Amniotic epithelial cell (primary cell): Measurements from ENCODE around the gene TMCO6.
A peak's percentile ranks its signal among the peaks of the same experiment; 100 is the strongest.
"Not testable (repeated sequence)": the region's sequence is repeated elsewhere in the genome, so short reads cannot be mapped to it uniquely, and the experiment has no call there.

ENCODE experiments used
- DNase-seq: peaks from one replicate; pipeline ENCODE4 v3.0.0-alpha.2; 2010; ENCODE audit warnings: low read depth

TMCO6 gene

GRCh38 chr5:140630292-140631035 lies 8.8 kb upstream of the TMCO6 start:
- peak; percentile 47 for DNase-seq

GRCh38 chr5:140631036-140631417 lies 8.2 kb upstream of the TMCO6 start:
- DNase-seq: no peak

GRCh38 chr5:140631831-140632365 lies 7.4 kb upstream of the TMCO6 start:
- DNase-seq: no peak

- peak; percentile 48 for DNase-seq
Observed at GRCh38 chr5:140632366-140633020, 6.8 kb upstream of the TMCO6 start.

- DNase-seq: peak; percentile 53
Observed at GRCh38 chr5:140633021-140633471, 6.2 kb upstream of the TMCO6 start, which contains the start of gene CD14. Gene CD14, minus strand, starts transcription at chr5:140633175. Its CDS starts 104 bp downstream, at chr5:140633071.

- no peak for DNase-seq
Observed at GRCh38 chr5:140633501-140633900, 5.8 kb upstream of the TMCO6 start.

- no peak for DNase-seq
Observed at GRCh38 chr5:140634103-140634502, 5.1 kb upstream of the TMCO6 start.

- no peak for DNase-seq
Observed at GRCh38 chr5:140635291-140636257, 3.7 kb upstream of the TMCO6 start.

- DNase-seq: no peak
Observed at GRCh38 chr5:140637371-140638100, 1.7 kb upstream of the TMCO6 start.

- not testable (repeated sequence) for DNase-seq
Observed at GRCh38 chr5:140638898-140639147, 428 bp upstream of the TMCO6 start.

GRCh38 chr5:140641716-140642115 lies 2.5 kb downstream of the TMCO6 start:
- DNase-seq: no peak

- peak; percentile 93 for DNase-seq
Observed at GRCh38 chr5:140642718-140643117, 3.5 kb downstream of the TMCO6 start.

GRCh38 chr5:140647042-140647419 lies 7.8 kb downstream of the TMCO6 start:
- DNase-seq: no peak

- DNase-seq: no peak
Observed at GRCh38 chr5:140658870-140659269, 19.6 kb downstream of the TMCO6 start.

- DNase-seq: not testable (repeated sequence)
Observed at GRCh38 chr5:140660371-140660770, 21.1 kb downstream of the TMCO6 start.

- DNase-seq: no peak
Observed at GRCh38 chr5:140664030-140664358, 24.7 kb downstream of the TMCO6 start.

GRCh38 chr5:140664359-140665119 lies 25.3 kb downstream of the TMCO6 start, which contains the start of gene WDR55:
Gene WDR55, plus strand, starts transcription at chr5:140664904. Its CDS starts 9 bp downstream, at chr5:140664913.
- DNase-seq: peak; percentile 88

GRCh38 chr5:140671035-140671434 lies 31.8 kb downstream of the TMCO6 start:
- DNase-seq: not testable (repeated sequence)

GRCh38 chr5:140671472-140672125 lies 32.3 kb downstream of the TMCO6 start:
- no peak for DNase-seq

- DNase-seq: peak; percentile 34
Observed at GRCh38 chr5:140672455-140673186, 33.4 kb downstream of the TMCO6 start.
